Gastrocnemius medialis (tissue), 4 donors: ENCODE measurements around the gene GHRHR.

Source experiments
- POLR2A ChIP-seq, 2 donors: fragments of 450-650 bp; IDR thresholded peaks; one replicate each; pipeline ENCODE4 v1.6.1; 2017; ENCODE audit warnings: antibody characterized with exemption in 2 of 2, mild to moderate bottlenecking in 2 of 2, moderate library complexity in 2 of 2
- TF ChIP-seq, protein P1 (sequence below), 5 experiments: fragments of 450-650 bp in 3 of 5; fragments of 200-600 bp in 2 of 5; sonication (generic) in 2 of 5; IDR thresholded peaks in 4 of 5; conservative IDR thresholded peaks in 1 of 5; 1 replicate in 4 of 5; 2 replicates in 1 of 5; pipeline ENCODE4 v1.5.1; 2016 to 2019; ENCODE audit warnings: antibody characterized with exemption in 5 of 5, mild to moderate bottlenecking in 3 of 5, moderate library complexity in 3 of 5

DNA sequence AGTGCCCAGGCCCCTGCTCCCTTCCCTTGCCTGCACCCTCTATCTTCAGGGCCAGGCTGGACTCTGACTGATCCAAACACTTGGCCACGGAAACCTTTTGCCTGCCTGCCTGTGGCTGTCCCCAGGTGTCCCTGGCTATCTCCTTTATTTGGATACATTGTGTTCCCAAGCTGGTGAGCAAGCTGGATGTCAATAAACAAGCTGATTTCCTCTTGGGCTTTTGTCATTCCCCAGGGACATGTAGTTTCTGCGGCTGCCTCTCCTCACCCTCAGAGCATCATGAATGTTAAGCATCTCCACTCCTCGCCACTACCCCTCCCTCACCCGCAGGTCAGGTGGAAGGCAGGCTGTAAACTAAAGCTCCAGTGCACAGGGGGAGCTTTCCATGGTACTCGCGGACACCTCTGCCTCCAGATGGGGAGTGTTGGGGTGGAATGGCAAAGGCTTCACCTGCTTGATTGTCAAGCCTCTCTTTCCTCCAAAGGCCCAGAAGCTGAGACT, 6.9 kb downstream of the GHRHR start:
- TF ChIP-seq, protein P1, sequence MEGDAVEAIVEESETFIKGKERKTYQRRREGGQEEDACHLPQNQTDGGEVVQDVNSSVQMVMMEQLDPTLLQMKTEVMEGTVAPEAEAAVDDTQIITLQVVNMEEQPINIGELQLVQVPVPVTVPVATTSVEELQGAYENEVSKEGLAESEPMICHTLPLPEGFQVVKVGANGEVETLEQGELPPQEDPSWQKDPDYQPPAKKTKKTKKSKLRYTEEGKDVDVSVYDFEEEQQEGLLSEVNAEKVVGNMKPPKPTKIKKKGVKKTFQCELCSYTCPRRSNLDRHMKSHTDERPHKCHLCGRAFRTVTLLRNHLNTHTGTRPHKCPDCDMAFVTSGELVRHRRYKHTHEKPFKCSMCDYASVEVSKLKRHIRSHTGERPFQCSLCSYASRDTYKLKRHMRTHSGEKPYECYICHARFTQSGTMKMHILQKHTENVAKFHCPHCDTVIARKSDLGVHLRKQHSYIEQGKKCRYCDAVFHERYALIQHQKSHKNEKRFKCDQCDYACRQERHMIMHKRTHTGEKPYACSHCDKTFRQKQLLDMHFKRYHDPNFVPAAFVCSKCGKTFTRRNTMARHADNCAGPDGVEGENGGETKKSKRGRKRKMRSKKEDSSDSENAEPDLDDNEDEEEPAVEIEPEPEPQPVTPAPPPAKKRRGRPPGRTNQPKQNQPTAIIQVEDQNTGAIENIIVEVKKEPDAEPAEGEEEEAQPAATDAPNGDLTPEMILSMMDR (IDR thresholded peaks at IDR 0.05 in 4 of 5, conservative IDR thresholded peaks at IDR 0.05 in 1 of 5), result no peak
- no peak for TF ChIP-seq POLR2A (IDR thresholded peaks at IDR 0.05)
